T-cell (primary cell): ENCODE data around the gene JARID2. TPM values are rescaled to one million over a fixed set of nuclear protein-coding genes. Genes with fewer than 3 reads are reported as not detected.

Source experiments
- ATAC-seq, 4 experiments: fragments of 200-7000 bp in 3 of 4; fragments of 150-1000 bp in 1 of 4; cut with Tn5 transposase; replicated peaks in 1 of 4; 1 replicate in 3 of 4; 2 replicates in 1 of 4; pipeline ENCODE4 v1.10.0; 2021; ENCODE audit warnings: moderate library complexity in 3 of 4, mild to moderate bottlenecking in 2 of 4, moderate number of reproducible peaks in 1 of 4
- CTCF ChIA-PET, 2 donors: fragments of 300-600 bp; sonication (Branson Sonifier 250); formaldehyde crosslinking; loops; one replicate each; lab custom pipeline; 2022; ENCODE audit warnings: antibody characterized with exemption in 2 of 2; lab: Charles Lee
- POLR2A ChIA-PET, 2 donors: fragments of 300-600 bp; sonication (Branson Sonifier 250); formaldehyde crosslinking; loops; one replicate each; lab custom pipeline; 2022; ENCODE audit warnings: antibody characterized with exemption in 2 of 2; lab: Charles Lee
- DNase-seq, 35 experiments: peaks; one replicate each; pipeline versions ENCODE4 v3.0.0 to v3.0.0-alpha.2; 2013 to 2023
- H3K27ac ChIP-seq: one replicate; pipeline ENCODE4 v1.5.1; 2013; ENCODE audit warnings: low read length
- H3K27me3 ChIP-seq, 2 experiments: replicated peaks in 1 of 2; 1 replicate in 1 of 2; 2 replicates in 1 of 2; pipeline versions ENCODE4 v1.6.1 to v1.7.0; 2013; ENCODE audit warnings: low read length in 1 of 2, mixed read lengths in 1 of 2; ENCODE audit not compliant: control insufficient read depth in 2 of 2, insufficient read depth in 2 of 2; ENCODE audit errors: extremely low read depth in 1 of 2
- H3K36me3 ChIP-seq, 2 donors: 1 replicate in 1 of 2; 2 replicates in 1 of 2; pipeline versions ENCODE4 v1.6.1 to v1.7.0; 2013; ENCODE audit warnings: low read length in 1 of 2; ENCODE audit not compliant: control insufficient read depth in 2 of 2, insufficient read depth in 1 of 2; ENCODE audit errors: extremely low read depth in 1 of 2
- H3K4me1 ChIP-seq, 2 experiments: 1 replicate in 1 of 2; 2 replicates in 1 of 2; pipeline versions ENCODE4 v1.6.1 to v1.7.0; 2013; ENCODE audit warnings: low read length in 2 of 2, mixed read lengths in 1 of 2; ENCODE audit not compliant: insufficient read depth in 2 of 2, control insufficient read depth in 1 of 2; ENCODE audit errors: extremely low read depth in 1 of 2
- H3K4me3 ChIP-seq, 2 donors: 1 replicate in 1 of 2; 2 replicates in 1 of 2; pipeline versions ENCODE4 v1.5.1 to v1.7.0; 2013; ENCODE audit warnings: mild to moderate bottlenecking in 2 of 2, low read length in 1 of 2, moderate library complexity in 1 of 2; ENCODE audit not compliant: control insufficient read depth in 1 of 2; ENCODE audit errors: extremely low read depth in 1 of 2
- H3K9me3 ChIP-seq: 2 replicates; pipeline ENCODE4 v1.7.0; 2013
- H3K27ac Mint-ChIP-seq, 2 donors: one replicate each; pipeline ENCODE4 v1.8.0; 2020 to 2021; ENCODE audit warnings: mild to moderate bottlenecking in 2 of 2, mixed read lengths in 2 of 2
- H3K27me3 Mint-ChIP-seq, 2 donors: one replicate each; pipeline ENCODE4 v1.8.0; 2021 to 2022; ENCODE audit warnings: mixed read lengths in 2 of 2
- H3K36me3 Mint-ChIP-seq: one replicate; pipeline ENCODE4 v1.8.0; 2021; ENCODE audit warnings: mixed read lengths
- H3K4me1 Mint-ChIP-seq, 3 donors: one replicate each; pipeline ENCODE4 v1.8.0; 2020 to 2022; ENCODE audit warnings: mixed read lengths in 3 of 3, mild to moderate bottlenecking in 1 of 3
- H3K4me3 Mint-ChIP-seq, 3 donors: one replicate each; pipeline ENCODE4 v1.8.0; 2020 to 2022; ENCODE audit warnings: mild to moderate bottlenecking in 3 of 3, mixed read lengths in 3 of 3, moderate library complexity in 3 of 3
- H3K9me3 Mint-ChIP-seq, 3 donors: one replicate each; pipeline ENCODE4 v1.8.0; 2020 to 2022; ENCODE audit warnings: mixed read lengths in 3 of 3
- WGBS: methylation state at CpG from one replicate; pipeline ENCODE4 v1.1.5; 2013; ENCODE audit warnings: missing lambda C conversion rate; ENCODE audit not compliant: insufficient coverage; 5-methylcytosine and 5-hydroxymethylcytosine counted together
- total RNA-seq, 35 experiments: library from RNA in 6 of 35; stranded (reverse) in 6 of 35; fragments of 120-200 nt in 1 of 35; gene quantifications; one replicate each; pipeline versions ENCODE4 v1.2.1 to v1.2.4 and lab custom pipeline; 2013 to 2026

JARID2 gene
- total RNA-seq, 5 donors from 2014 or later (not counting 1 experiment from before 2014, with no cell fraction given), result 19.8 to 27.9 (median 21.6) TPM

DNA sequence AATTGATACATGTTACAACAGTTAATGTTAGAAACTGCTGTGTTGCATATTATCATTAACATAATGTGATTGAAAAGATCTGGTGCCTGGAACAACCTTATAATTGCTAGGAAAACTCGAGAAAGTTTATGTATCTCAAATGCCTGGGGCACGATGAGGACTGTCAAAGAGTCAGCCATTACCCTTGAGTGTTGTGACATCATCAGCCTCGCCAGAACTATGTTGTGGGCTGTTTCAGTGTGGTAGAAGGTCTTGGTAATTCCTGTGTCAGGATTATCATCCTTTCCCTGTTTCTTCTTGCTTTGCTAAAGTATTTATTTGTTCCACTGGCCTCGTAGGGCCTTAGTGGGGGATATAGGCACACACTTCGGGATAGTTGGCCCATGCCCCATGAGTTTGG lies 231.9 kb downstream of the JARID2 start:
- Mint-ChIP-seq H3K4me3 (no peak overlapping the region), H3K9me3 (no peaks in the 10 kb centered on the region), H3K27me3 (no peaks in the 10 kb centered on the region), H3K27ac (no peak overlapping the region), H3K4me1 (peaks cover 44 to 67% (median 44%) of the 10 kb centered on the region in 3 donors), H3K36me3 (peaks cover 25% of the 10 kb centered on the region)
- 69% methylated on average over 5 of the region's 5 CpGs for WGBS
- ChIA-PET CTCF (interaction anchor here in 1 of 2 donors (0.6 kb wide), 1 partner anchor 1329 kb away, joined by 3 read pairs; no protein-coding TSS in a partner anchor), POLR2A (interaction anchor here (0.6 kb wide), 2 partner anchors 745 to 1738 kb away, joined by 5 to 10 read pairs; no protein-coding TSS in a partner anchor)
- ATAC-seq (no peak), DNase-seq (no peak)
- H3K27me3 ChIP-seq, result no peaks in the 10 kb centered on the region
- H3K4me3 ChIP-seq, result no peak overlapping the region
- H3K36me3 ChIP-seq, result peaks cover 0 to 19% of the 10 kb centered on the region in 2 donors
- H3K9me3 ChIP-seq, result no peaks in the 10 kb centered on the region
- H3K4me1 ChIP-seq, result peaks cover 0 to 11% of the 10 kb centered on the region in 2 experiments
- no peak overlapping the region for H3K27ac ChIP-seq

- Histone ChIP-seq H3K27ac (no peak overlapping the region), H3K9me3 (no peaks in the 10 kb centered on the region), H3K27me3 (no peaks in the 10 kb centered on the region), H3K36me3 (peaks cover 0 to 11% of the 10 kb centered on the region in 2 donors), H3K4me1 (peaks cover 0 to 12% of the 10 kb centered on the region in 2 experiments), H3K4me3 (no peak overlapping the region)
- WGBS, result 100% methylated on average over 1 of the region's 5 CpGs
- DNase-seq (no peak), ATAC-seq (no peak)
- Mint-ChIP-seq H3K4me1 (peaks cover 48 to 68% (median 51%) of the 10 kb centered on the region in 3 donors), H3K27ac (no peak overlapping the region), H3K27me3 (no peaks in the 10 kb centered on the region), H3K9me3 (no peaks in the 10 kb centered on the region), H3K36me3 (peaks cover 13% of the 10 kb centered on the region), H3K4me3 (no peak overlapping the region)
- POLR2A ChIA-PET, result no interaction called here
- CTCF ChIA-PET, result interaction anchor here in 1 of 2 donors (0.6 kb wide), 1 partner anchor 15 kb away, joined by 3 read pairs; no protein-coding TSS in a partner anchor
Observed at GRCh38 chr6:15479761-15480160, 233.9 kb downstream of the JARID2 start.

DNA sequence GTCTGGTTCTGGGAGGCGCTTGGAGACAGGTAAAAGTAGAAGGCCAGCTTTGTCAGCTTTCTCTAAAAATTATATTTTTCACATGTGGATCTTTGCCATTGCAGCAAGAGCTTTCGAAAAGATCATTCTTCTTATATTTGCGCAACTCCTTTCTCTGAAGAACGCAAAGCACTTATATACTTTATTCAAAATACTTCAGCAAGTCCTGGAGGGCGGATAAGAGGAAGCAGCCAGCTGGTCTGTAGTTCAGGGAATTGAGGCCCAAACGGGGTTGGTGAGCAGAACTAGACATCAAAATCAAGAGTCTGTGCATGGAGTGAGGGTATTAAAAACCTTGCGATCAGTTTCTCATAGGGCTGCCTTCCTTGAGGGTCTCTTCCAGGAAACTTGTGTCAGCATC lies 234.7 kb downstream of the JARID2 start:
- no peaks in the 10 kb centered on the region for H3K9me3 Mint-ChIP-seq
- peaks cover 47 to 67% (median 51%) of the 10 kb centered on the region in 3 donors for H3K4me1 Mint-ChIP-seq
- ChIA-PET CTCF (interaction anchor here in 1 of 2 donors (0.6 kb wide), 1 partner anchor 14 kb away, joined by 3 read pairs; no protein-coding TSS in a partner anchor), POLR2A (no interaction called here)
- Histone ChIP-seq H3K27me3 (no peaks in the 10 kb centered on the region), H3K4me1 (peaks cover 0 to 12% of the 10 kb centered on the region in 2 experiments), H3K27ac (no peak overlapping the region), H3K36me3 (peaks cover 0 to 3% of the 10 kb centered on the region in 2 donors), H3K9me3 (no peaks in the 10 kb centered on the region), H3K4me3 (no peak overlapping the region)
- DNase-seq, result no peak
- H3K27ac Mint-ChIP-seq, result no peak overlapping the region
- ATAC-seq, result no peak
- peaks cover 6% of the 10 kb centered on the region for H3K36me3 Mint-ChIP-seq
- H3K27me3 Mint-ChIP-seq, result no peaks in the 10 kb centered on the region
- no peak overlapping the region for H3K4me3 Mint-ChIP-seq
- WGBS, result 63% methylated on average over 1 of the region's 7 CpGs

DNA sequence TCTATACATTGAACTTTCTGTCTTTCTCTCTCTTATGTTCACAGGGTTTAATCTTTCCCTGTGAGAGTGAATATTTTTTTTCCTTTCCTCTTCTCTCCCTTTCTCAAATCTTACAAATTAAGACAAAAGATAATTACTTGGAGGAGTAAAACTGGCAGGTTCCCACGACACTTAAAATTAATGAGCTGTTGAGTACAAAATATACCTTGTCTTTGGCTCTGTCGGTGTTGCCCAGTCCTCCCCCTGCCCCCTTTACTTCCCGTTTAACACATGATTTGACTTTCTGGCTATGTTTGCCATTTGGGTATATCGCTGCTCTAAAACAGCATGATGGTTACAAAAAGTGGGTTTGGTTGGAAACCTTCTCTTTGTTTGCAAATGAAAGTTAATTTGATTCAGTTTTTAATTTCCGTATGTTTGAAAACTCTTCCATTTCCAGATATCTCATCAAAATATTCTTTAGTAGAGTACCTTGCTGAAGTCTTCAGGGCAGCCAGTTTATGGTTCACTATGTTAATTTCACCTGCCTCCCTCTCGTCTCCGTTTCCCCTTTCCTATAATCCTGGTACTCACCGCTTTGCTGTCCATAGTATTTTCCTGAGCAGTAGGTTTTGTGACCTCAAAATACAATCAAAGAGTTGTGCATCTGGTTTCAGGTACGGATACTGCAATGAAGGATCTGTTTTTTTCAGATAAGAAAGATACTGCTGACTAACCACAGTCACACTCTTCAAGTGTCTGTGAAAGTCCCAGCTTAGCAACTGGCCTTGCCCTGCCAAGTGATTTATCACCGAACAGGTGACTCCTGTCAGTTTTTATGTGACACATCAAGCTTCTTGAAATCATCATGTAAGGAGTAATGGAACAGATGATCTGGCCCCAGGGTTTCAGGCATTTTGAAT lies 235.8 kb downstream of the JARID2 start:
- H3K27ac Mint-ChIP-seq, result peak overlapping the region in 1 of 2 donors; percentile 81

DNA sequence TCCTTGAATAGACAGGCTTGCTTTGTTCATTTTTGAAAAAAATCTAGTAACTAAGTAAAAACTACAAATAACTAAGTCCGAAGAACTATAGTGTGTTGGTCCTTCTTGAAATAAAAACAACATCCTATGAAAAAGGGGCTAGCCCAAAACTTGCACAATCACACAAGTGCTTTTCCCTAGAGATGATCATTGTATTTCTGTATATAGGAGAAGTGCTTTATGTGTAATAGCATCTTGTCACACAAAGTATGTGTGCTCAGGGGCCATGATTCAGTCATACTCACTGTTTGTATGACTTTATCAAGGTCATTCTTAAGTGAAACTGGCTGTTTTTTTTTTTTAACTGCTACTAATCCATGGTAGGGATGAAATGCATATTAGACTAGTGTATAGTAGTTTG lies 237.2 kb downstream of the JARID2 start:
- Mint-ChIP-seq H3K4me3 (no peak overlapping the region), H3K9me3 (no peaks in the 10 kb centered on the region), H3K27me3 (no peaks in the 10 kb centered on the region), H3K36me3 (peaks cover 14% of the 10 kb centered on the region), H3K4me1 (peaks cover 41 to 58% (median 42%) of the 10 kb centered on the region in 3 donors), H3K27ac (no peak overlapping the region)
- H3K27me3 ChIP-seq, result no peaks in the 10 kb centered on the region
- H3K4me1 ChIP-seq, result peaks cover 0 to 12% of the 10 kb centered on the region in 2 experiments
- no peak overlapping the region for H3K4me3 ChIP-seq
- H3K36me3 ChIP-seq, result peaks cover 5 to 11% of the 10 kb centered on the region in 2 donors
- ChIA-PET POLR2A (interaction anchor here in 1 of 2 donors (0.6 kb wide), 1 partner anchor 1245 kb away, joined by 3 read pairs; no protein-coding TSS in a partner anchor), CTCF (no interaction called here)
- WGBS, result no CpG with 5 or more reads among the region's 1 CpG
- ATAC-seq (no peak), DNase-seq (no peak)
- no peak overlapping the region for H3K27ac ChIP-seq
- H3K9me3 ChIP-seq, result no peaks in the 10 kb centered on the region

More for the DNA sequence above, 235.8 kb downstream of the JARID2 start:
- Mint-ChIP-seq H3K27me3 (no peaks in the 10 kb centered on the region), H3K9me3 (no peaks in the 10 kb centered on the region), H3K4me3 (peak overlapping the region in 1 of 3 donors; percentile 11), H3K36me3 (peaks cover 4% of the 10 kb centered on the region), H3K4me1 (peaks cover 46 to 65% (median 47%) of the 10 kb centered on the region in 3 donors)
- ChIA-PET CTCF (no interaction called here), POLR2A (no interaction called here)
- H3K9me3 ChIP-seq, result no peaks in the 10 kb centered on the region
- H3K36me3 ChIP-seq, result no peaks in the 10 kb centered on the region
- 48% methylated on average over 3 of the region's 10 CpGs for WGBS
- H3K27ac ChIP-seq, result no peak overlapping the region
- H3K27me3 ChIP-seq, result no peaks in the 10 kb centered on the region
- H3K4me3 ChIP-seq, result no peak overlapping the region
- ATAC-seq (peak in 2 of 4 experiments; percentile 29 to 61), DNase-seq (peak in 1 of 35 experiments; percentile 15)
- H3K4me1 ChIP-seq, result peaks cover 0 to 12% of the 10 kb centered on the region in 2 experiments

DNA sequence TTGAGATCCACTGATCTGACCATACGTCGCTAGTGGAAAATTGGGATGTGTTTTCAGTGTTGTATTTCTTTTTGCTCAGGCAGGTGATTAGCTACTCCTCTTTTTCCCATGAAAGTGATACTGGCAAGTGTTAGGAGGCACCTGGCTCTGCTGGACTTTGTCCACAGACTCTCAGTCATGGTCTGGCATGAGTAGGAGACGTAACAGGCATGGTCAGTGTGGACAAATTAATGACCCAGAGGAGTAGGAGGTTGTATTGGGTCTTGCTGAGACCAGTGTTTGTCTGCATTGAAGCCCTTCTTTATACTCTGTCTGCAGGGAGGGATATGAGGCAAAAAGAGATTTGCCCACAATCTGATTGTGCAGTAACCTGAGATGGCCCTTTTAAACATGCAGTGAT lies 238.3 kb downstream of the JARID2 start:
- no peak for ATAC-seq
- no peaks in the 10 kb centered on the region for H3K27me3 ChIP-seq
- H3K4me1 ChIP-seq, result peaks cover 0 to 12% of the 10 kb centered on the region in 2 experiments
- DNase-seq, result no peak
- Mint-ChIP-seq H3K4me3 (no peak overlapping the region), H3K4me1 (peaks cover 39 to 52% (median 40%) of the 10 kb centered on the region in 3 donors), H3K27ac (no peak overlapping the region), H3K9me3 (no peaks in the 10 kb centered on the region), H3K27me3 (no peaks in the 10 kb centered on the region), H3K36me3 (peaks cover 22% of the 10 kb centered on the region)
- ChIA-PET POLR2A (no interaction called here), CTCF (no interaction called here)
- peaks cover 7 to 21% of the 10 kb centered on the region in 2 donors for H3K36me3 ChIP-seq
- 95% methylated on average over 3 of the region's 3 CpGs for WGBS
- H3K4me3 ChIP-seq, result no peak overlapping the region
- H3K9me3 ChIP-seq, result no peaks in the 10 kb centered on the region
- no peak overlapping the region for H3K27ac ChIP-seq
